Choroid plexus epithelial cell (primary cell): Measurements from ENCODE around the gene PTPN2.
A peak's percentile ranks its signal among the peaks of the same experiment; 100 is the strongest.
"Not testable (repeated sequence)": the region's sequence is repeated elsewhere in the genome, so short reads cannot be mapped to it uniquely, and the experiment has no call there.

Experiments used
- DNase-seq: peaks from one replicate; pipeline ENCODE4 v3.0.0-alpha.2; 2010; ENCODE audit warnings: low read depth
- H3K4me3 ChIP-seq: 2 replicates; pipeline ENCODE4 v1.5.1; 2011; ENCODE audit warnings: low read depth, mild to moderate bottlenecking, control low read depth, low read length, moderate library complexity
- CTCF ChIP-seq: conservative IDR thresholded peaks from 2 replicates; pipeline ENCODE4 v1.5.1; 2011; ENCODE audit warnings: low read depth, mild to moderate bottlenecking, control low read depth, inconsistent platforms, low read length, moderate library complexity

The PTPN2 gene

GRCh38 chr18:12882453-12883371, 1.3 kb downstream of the PTPN2 start:
- DNase-seq, result peak; percentile 50
- TF ChIP-seq CTCF, result no peak
- peak overlapping the region; percentile 89 for H3K4me3 ChIP-seq

GRCh38 chr18:12880541-12880910, 3.5 kb downstream of the PTPN2 start:
- DNase-seq, result no peak
- TF ChIP-seq CTCF, result no peak
- no peak overlapping the region for H3K4me3 ChIP-seq

- no peak overlapping the region for H3K4me3 ChIP-seq
- no peak for DNase-seq
- TF ChIP-seq CTCF, result no peak
Observed at GRCh38 chr18:12879840-12880540, 4.0 kb downstream of the PTPN2 start.

- H3K4me3 ChIP-seq, DNase-seq: not testable (repeated sequence)
Observed at GRCh38 chr18:12874992-12875391, 9.0 kb downstream of the PTPN2 start.

GRCh38 chr18:12873961-12874567, 10.0 kb downstream of the PTPN2 start:
- DNase-seq, H3K4me3 ChIP-seq: not testable (repeated sequence)

GRCh38 chr18:12872408-12872807, 11.6 kb downstream of the PTPN2 start:
- no peak for TF ChIP-seq CTCF
- H3K4me3 ChIP-seq, result no peak overlapping the region
- no peak for DNase-seq

- no peak for DNase-seq
- TF ChIP-seq CTCF, result no peak
- H3K4me3 ChIP-seq, result no peak overlapping the region
Observed at GRCh38 chr18:12868576-12868975, 15.5 kb downstream of the PTPN2 start.
